GM18526 (cell line): ENCODE results near the gene NAT16.

Source experiments
- POLR2A ChIP-seq: IDR thresholded peaks from 3 replicates; pipeline ENCODE4 v1.6.1; 2011; ENCODE audit not compliant: insufficient read length; ENCODE audit errors: extremely low read depth

Gene NAT16

DNA sequence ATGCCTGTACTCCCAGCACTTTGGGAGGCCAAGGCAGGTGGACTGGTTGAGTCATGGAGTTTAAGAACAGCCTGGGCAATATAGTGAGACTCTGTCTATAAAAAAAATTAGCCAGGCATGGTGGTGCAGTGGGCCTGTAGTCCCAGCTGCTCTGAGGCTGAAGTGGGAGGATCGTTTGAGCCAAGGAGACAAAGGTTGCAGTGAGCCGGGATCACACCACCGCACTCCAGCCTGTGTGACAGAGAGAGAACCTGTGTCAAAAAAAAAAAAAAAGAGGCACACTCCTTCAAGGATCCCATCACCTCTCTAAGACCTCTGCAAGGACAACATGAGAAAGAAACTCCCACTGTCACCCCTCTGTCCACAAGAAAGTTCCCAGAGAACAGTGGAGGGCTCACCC lies 4.4 kb downstream of the NAT16 start:
- TF ChIP-seq POLR2A, result no peak

DNA sequence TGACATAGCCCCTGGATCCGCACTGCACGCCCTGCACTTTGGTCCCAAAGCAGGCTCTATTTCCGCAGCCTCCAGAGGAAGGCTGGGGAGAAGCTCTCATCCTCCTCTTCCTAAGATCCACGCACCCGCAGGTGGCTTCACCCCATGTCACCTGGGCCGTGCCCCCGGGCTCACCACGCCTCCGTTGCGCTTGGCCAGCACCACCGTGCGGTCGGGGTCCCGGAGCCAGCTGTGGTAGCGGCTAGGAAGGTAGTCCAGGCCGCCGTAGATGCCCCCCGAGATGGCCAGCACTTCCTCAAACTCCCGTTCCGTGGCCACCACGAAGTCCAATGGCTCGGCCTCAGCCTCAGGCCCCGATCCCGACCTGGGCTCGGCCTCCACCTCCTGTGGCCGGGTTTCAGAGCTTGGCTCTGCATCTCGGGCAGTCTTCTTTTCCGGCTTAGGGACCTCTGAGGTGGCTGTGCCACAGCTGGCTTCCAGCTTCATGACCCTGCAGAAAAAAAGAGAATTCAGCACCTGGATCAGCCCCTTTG lies 5.7 kb downstream of the NAT16 start:
- no peak for TF ChIP-seq POLR2A

DNA sequence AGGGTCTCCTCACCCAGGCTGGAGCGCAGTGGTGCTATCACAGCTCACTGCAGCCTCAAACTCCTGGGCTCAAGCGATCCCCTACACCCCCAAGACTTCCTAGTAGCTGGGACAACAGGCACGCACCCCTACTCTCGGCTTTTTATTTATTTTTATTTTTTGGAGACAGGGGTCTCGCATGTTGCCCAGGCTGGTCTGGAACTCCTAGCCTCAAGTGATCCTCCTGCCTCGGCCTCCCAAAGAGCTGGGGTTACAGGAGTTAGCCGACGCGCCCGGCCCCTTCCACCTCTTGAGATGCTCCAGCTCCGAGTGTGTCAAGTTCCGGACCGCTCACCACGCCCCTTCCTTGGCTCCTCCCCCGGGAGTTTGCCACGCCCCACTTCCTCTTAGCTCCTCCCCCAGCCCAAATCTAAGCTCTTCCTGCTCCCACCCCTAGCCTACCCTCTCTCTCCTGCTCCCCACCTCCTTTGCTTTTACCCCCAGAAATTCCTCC lies 6.3 kb downstream of the NAT16 start:
- no peak for TF ChIP-seq POLR2A

DNA sequence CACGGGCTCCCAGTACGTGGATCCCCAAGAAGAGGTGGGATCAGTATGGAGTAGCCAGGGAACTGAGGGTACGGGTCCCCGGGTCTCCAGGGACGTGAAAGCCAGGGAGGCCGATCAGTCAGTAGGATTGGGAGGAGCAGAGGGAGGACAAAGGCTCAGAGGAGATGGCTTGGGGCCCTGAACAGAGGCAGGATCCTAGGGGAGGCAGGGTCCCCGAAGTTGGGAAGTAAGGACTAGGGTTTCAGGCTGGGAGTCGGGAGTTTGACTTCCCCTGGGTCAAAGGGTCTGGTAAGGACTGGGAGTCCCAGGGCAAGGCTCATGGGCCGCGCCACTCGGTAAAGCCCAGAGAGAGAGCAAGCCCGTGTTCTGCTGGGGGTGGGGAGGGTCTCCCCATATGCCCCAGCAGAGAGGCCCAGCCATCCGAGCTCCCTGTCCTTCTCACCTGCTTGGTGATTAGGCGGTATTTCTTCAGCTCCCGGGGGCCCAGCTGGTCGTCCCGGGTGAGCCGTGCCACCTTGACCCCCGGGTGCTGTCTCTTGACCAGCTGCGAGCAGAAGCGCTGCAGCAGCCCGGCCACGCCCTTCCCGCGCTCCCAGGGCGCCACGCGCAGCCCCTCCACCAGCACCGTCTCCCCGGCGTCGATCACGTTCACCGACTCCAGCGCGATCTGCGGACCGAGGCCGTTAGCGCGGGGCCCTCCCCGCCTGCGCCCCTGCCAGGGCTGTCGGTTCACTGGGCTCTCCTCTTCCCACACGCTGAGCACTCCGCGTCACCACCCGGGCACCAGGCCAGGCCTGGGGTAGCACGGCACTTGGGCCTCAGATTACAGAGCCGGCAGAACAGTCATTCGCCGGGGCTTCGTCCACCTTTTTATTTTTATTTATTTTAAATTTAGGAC lies 7.0 kb downstream of the NAT16 start:
- no peak for TF ChIP-seq POLR2A

DNA sequence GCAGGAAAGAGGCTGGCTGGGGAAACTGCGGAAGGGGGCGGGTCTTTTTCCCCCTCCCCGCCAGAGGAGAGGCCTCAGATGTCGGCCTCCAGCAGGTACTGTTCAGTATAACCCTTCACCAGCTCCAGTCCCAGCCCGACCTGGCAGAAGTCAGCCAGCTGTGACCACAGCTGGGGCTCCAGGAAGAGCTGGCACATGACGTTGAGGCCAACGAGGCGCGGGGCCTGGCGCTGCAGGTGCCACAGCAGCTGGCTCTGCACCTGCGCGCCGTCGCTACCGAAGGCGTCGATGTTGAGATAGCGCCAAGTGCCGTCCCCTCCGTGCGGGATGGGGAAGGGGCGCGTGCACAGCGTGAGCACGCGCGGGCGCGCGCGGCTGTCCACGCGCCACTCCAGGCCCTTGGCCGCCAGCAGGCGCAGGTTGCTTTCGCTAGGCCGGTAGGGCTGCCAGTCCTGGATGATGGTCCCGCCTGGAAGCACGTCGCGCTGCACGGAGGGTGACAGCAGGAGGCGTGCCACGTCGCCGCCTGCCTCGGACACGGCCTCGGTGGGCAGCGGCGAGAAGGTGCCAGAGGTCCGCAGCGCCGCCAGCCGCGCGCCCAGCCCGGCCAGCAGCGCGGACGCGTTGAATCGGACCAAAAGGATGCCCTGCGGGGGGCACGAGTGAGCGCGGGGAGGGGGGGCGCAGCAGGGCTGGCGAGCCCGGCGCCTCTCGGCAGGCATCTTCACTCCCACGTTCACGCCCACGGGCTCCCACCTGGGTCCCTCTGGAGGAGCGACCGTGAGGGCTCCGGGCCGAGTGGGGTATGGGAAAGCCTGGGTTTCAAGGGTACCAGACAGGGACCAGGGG lies 7.9 kb downstream of the NAT16 start:
- TF ChIP-seq POLR2A, result no peak

DNA sequence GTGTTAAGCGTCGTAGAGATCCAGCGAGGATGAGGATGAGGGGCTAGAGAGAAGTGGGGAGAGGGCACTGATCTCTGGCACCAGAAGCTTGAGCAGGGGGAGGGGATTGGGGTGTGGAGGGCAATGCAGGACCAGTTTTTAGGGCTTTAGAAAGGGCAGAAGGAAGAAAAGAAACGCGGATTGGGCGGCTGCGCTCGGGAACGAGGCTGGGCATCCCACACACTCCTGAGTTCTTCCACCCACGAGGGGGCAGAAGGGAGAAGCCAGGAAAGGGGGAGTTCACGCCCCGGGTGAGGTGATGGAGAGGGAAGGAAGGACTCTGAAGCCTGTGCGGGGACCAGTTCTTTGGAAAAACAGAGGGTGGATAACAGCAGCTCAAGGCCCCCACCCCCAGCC lies 8.7 kb downstream of the NAT16 start:
- TF ChIP-seq POLR2A, result no peak

DNA sequence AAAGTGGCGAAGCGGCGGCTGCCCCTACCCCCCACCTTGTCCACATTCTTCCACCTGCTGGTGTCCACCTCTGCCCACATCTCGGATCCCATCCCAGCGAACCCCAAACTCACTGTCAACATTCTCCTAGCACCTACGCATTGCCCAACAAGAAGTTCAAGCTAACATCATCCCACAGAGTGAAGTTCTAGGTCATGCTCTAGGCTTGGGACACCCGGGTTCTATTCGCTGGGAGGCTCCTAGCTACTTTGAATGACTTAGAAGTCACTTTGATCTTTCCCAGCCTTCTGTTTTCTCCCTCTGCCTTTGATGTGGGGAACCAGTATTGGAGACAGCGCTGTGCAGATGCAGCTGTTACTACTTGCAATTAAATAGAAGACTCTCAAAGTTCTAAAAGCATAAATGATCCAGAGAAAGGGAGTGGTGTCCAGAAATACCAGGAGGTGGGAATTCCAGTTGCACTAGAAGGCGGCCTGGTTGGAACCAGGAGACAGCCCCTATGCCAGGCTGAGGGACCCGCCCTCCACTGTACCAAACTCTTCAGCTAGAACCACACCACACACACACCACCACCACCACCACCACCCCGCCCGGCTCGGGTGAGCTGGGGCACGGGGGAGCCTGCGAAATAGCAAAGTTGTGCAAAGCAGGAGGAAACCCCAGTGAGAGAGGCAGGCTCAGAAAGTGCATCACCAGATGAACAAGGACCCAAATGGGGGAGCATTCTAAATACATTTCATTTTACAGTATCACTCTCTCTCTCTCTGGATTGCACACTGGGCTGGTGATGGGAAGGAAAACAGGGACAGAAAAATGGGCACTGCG lies 9.3 kb downstream of the NAT16 start:
- TF ChIP-seq POLR2A, result no peak

DNA sequence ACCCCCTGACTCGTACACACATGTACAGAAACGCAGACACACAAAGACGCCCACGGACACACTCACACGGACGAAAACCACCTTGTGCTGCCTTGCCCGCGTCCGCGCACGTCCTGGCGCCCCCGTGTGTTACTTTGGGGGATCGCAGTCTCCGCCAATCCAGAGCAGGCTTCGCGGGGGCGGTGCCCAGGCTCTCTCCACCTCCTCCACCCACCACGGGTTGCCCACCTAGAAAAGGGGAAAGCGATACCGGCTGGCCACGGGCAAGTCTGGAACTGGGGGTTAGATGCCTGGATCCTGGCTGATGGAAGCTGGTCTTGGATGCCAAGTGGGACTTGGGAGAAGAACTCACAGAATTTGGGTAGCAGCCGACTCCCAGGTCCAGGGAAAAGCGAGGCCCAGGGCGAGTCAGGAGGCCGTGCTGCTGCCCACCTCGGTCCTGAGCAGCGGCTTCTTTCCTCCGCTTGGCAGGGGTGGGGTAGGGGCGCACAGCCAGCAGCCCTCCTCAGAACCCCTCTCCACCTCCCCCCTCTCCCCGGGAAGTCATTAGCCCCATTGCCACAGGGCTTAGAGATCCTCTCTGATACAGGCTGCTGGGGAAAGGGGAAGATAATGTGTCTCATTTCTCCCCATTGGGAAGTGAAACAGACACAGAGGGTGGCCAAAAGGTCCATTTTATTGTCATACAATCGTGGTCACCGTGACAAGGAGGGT lies 10.1 kb downstream of the NAT16 start:
- TF ChIP-seq POLR2A, result no peak

DNA sequence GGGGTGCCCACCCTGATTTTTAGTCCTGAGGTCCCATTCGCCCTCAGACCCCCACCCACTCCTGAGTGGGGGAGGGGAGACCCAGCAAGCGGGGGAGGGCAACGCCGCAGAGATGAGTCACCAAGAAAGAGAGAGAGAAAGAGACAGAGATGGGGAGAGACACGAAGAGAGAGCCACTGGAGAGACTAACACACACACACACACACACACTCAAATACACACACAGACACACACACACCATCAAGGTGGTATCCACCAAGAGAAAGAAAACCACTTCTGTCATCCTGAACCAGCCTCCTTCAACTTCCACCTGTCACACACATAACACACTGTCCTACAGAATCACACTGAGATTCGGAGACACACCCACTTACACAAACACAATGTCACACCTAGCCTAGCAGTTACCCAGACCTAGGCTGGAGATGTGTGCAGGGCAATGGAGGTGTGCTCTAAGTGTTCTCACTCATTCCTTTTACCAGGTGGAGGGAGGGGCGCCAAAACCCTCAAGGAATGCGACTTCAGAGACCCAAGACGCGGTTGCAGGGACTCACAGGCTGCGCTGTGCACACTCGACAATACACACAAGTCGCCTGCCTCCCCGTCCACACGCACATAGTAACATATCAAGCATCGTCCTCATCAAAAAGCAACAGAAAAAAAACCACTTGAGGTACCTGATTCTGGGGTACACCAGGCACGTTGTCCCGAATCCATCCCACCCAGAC lies 10.8 kb downstream of the NAT16 start:
- TF ChIP-seq POLR2A, result no peak

DNA sequence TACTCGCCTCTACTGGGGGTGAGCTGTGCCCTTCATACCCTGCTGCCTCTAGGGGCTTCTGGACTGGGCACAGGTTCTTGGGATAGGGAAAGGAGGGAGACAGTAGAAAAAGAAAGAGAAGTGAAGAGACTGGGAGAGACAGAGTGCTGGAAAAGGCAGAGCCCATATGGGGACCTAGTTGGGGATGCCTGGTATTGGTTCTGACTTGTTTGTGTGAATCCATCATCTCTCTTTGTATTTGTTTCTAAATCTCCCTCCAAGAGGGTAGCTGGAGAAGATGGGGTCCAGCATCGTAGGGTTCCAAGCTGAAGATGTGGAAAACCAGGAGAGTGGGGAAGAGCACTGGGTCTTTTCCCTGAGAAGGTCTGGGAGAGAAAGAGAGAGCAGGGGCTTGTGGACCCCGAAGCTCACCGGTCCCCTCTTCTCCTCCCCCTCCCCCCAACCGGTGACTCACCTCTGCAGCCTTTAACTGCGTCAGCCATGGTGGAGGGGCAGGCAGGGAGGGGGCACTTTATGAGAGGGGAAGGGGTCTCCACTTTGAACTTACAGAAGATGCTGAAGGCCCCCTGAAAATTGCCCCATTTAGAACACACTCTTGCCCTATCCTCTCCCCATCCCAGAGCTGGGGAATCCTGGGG lies 11.6 kb downstream of the NAT16 start:
- TF ChIP-seq POLR2A, result no peak

DNA sequence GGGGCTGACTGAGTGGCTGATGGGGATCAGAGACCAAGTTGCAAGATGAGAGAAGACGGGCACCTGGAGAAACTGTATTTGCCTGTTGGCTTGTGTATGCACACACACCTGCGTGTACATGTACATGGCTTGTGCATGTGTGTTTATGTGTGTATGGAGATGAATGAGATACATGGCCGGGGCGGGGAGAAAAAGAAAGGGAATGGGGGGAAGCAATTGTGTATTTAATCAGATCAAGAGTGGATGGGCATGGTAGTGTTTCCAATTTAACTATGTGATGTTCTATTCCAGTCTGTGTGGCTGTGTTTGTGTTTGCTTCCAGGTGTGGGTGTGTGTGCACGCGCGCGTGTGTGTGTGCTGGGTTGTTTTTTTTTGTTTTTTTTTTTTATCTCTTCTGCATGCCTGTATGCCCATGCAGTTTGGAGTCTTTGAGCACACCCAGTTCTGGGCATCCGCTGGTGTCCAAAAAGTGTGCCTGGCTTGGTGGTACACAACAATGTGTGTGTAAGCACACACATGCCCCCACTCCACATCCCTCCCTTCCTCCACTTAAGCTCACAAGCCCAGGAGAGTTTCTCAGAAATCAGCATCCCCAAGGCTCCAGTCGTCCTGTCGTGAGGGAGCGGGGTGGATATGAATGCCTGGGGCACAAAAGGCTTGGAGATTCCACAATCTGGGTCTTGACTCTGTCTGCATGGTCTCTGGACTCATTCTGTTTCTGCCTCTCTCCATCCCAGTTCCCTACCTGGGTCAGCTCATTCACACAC lies 12.3 kb downstream of the NAT16 start:
- TF ChIP-seq POLR2A, result no peak

DNA sequence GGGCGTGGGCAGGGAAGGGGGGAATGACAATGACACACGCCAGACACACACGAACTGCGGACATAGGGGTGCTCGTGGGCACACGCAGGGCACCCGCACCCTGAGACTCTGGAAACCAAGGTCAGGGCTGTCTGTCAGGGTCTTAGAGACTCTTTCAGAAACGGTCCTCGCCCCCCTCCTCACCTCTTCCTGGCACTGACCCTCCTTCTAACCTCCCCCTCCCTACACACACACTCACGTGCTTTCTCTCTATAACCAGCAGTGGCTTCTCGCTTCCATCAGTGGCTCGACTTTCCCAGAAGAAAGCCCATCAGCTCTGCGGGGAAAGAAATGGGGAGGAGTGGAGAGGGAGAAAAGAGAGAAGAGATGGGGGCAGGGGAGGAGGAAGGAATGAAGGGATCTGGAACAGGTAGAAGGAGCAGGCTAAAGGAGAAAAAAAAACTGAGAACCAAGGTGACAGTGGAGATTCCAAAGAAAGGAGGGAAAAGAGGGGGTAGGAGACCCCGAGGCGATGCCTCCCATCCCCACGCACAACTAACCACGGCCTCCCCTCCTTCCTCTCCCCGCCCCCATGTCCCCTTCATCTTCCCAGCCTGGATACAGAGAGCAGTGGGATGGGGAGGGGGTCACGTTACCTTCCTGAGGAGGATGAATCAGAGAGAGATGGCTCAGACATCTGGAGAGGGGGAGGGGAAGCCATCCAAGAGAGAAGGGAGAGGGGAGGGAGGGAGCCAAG lies 13.0 kb downstream of the NAT16 start:
- TF ChIP-seq POLR2A, result no peak
